Measurements from ENCODE around the gene ANKS1B. TPM values are rescaled to one million over a fixed set of nuclear protein-coding genes. Genes with fewer than 3 reads are reported as not detected.

ANKS1B gene
- total and polyA plus RNA-seq, 10 of the 15 experiments (the other 5 are each of a cell fraction or from before 2014, with no cell fraction given): 0.16 to 1.3 (median 0.82) TPM; not detected in 7

DNA sequence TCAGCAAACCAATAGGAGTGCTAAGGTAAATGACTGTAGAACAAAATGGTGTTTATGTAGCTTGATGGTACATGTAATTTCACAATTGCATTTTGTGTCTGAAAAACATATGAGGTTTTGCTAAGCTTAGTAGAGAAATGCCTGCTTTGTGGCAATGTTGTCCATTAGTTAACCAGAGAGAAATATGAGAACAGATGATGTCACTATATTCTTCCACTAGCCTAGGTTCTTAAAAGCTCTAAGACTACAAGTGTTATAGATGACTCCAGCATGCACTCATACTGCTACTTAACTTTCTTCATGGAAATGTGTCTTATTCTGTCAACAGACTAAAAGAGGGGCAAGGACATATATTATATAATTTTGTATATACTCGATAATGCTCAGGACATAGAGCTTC is 1030.2 kb downstream of the ANKS1B start:
- H4K20me1 ChIP-seq (ENCODE audit: control insufficient read depth, insufficient read depth): no peaks in the 10 kb centered on the region
- H3K79me2 ChIP-seq (ENCODE audit: control insufficient read depth, insufficient read depth, low read length): no peaks in the 10 kb centered on the region
- H3K27ac ChIP-seq (ENCODE audit: control insufficient read depth, insufficient read depth): no peak overlapping the region
- no peak overlapping the region for H3K4me3 ChIP-seq
- H3K36me3 ChIP-seq (ENCODE audit: control insufficient read depth in 2 of 2, insufficient read depth in 2 of 2, low read length in 1 of 2): no peaks in the 10 kb centered on the region
- H3K9ac ChIP-seq (ENCODE audit: control insufficient read depth, insufficient read depth, low read length): no peak overlapping the region
- CTCF ChIA-PET: interaction anchor here (1.5 to 7.5 kb wide), 2 partner anchors 43 to 705 kb away, joined by 5 to 63 read pairs; no protein-coding TSS in a partner anchor
- H3K4me2 ChIP-seq (ENCODE audit: control insufficient read depth, insufficient read depth): no peak overlapping the region
- FAIRE-seq (no peak), DNase-seq (ENCODE audit: low read depth, low spot score) (no peak), ATAC-seq (no peak)
- intact Hi-C loops (cut with micrococcal nuclease; ENCODE audit: unreplicated experiment) (loop anchor here (2.0 kb wide), 1 partner anchor 44 kb away; no protein-coding TSS in a partner anchor), in situ Hi-C loops (cut with MboI) (no loop called here)
- no peaks in the 10 kb centered on the region for H3K9me3 ChIP-seq (replicated peaks; ENCODE audit: control insufficient read depth, insufficient read depth, low read length)
- POLR2A ChIA-PET: no interaction called here
- no peaks in the 10 kb centered on the region for H3K4me1 ChIP-seq (ENCODE audit: control insufficient read depth, insufficient read depth, low read length)
- H2AFZ ChIP-seq (ENCODE audit: control insufficient read depth, low read depth, low read length): no peak overlapping the region
- 33% methylated on average over 1 of the region's 1 CpG for WGBS (ENCODE audit: insufficient coverage, insufficient replicate concordance, low lambda C conversion rate, missing lambda C conversion rate)
- H3K27me3 ChIP-seq (replicated peaks in 1 of 2; ENCODE audit: control insufficient read depth in 2 of 2, insufficient read depth in 2 of 2, low read length in 1 of 2): no peaks in the 10 kb centered on the region
- RAD21 ChIA-PET (ENCODE audit: unreplicated experiment): interaction anchor here (1.5 kb wide), 1 partner anchor 44 kb away, joined by 9 read pairs; no protein-coding TSS in a partner anchor
- BruUV-seq (replicated peaks): no TSS peak
- SMC1A ChIA-PET (ENCODE audit: uncharacterized antibody, unreplicated experiment): interaction anchor here (4.1 kb wide), 1 partner anchor 44 kb away, joined by 21 read pairs; no protein-coding TSS in a partner anchor
- TF ChIP-seq SREBF1 (IDR thresholded peaks at IDR 0.05; ENCODE audit: low read length) (no peak), NFIC (IDR thresholded peaks at IDR 0.05; ENCODE audit: low read depth, low read length) (no peak), BACH1 (IDR thresholded peaks at IDR 0.05; ENCODE audit: borderline replicate concordance) (no peak), E2F8 (IDR thresholded peaks at IDR 0.05; ENCODE audit: low read depth, partially characterized antibody) (no peak), MYC (IDR thresholded peaks at IDR 0.05; ENCODE audit: insufficient read depth, insufficient read length, insufficient replicate concordance, low read length, severe bottlenecking) (no peak), ZNF592 (IDR thresholded peaks at IDR 0.05) (no peak), TCF7 (IDR thresholded peaks at IDR 0.05; ENCODE audit: borderline replicate concordance) (no peak), MEF2A (IDR thresholded peaks at IDR 0.05; ENCODE audit: insufficient read depth, low read depth, low read length) (no peak), GATAD2B (conservative IDR thresholded peaks at IDR 0.05; ENCODE audit: low read depth) (no peak)
- TF ChIP-seq, protein P1, sequence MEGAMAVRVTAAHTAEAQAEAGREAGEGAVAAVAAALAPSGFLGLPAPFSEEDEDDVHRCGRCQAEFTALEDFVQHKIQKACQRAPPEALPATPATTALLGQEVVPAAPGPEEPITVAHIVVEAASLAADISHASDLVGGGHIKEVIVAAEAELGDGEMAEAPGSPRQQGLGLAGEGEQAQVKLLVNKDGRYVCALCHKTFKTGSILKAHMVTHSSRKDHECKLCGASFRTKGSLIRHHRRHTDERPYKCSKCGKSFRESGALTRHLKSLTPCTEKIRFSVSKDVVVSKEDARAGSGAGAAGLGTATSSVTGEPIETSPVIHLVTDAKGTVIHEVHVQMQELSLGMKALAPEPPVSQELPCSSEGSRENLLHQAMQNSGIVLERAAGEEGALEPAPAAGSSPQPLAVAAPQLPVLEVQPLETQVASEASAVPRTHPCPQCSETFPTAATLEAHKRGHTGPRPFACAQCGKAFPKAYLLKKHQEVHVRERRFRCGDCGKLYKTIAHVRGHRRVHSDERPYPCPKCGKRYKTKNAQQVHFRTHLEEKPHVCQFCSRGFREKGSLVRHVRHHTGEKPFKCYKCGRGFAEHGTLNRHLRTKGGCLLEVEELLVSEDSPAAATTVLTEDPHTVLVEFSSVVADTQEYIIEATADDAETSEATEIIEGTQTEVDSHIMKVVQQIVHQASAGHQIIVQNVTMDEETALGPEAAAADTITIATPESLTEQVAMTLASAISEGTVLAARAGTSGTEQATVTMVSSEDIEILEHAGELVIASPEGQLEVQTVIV (IDR thresholded peaks at IDR 0.05; ENCODE audit: borderline replicate concordance, partially characterized antibody): no peak
